Measurements from ENCODE around the gene OR51A7.

Gene OR51A7

DNA sequence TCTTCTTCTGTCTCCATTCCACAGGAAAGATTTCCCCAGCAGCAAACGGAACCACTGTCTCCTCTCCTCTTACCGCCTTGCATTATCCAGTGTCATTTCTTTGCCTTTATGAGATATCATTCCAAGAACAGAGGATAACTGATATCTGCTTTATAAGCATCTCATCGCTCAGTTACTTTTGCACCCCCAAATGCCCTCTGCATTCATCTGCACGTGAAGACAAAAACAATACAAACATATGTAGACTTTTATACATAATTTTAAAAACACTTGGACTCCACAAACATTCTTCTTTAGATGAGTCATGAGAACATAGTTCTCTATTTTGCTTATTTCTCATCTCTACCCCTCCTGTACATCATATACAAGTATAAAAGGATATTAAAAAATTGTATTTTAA, 22.4 kb upstream of the OR51A7 start:
- H3K27me3 ChIP-seq (ENCODE audit: control insufficient read depth, insufficient read depth, low read length): no peaks in the 10 kb centered on the region
- no peak overlapping the region for H3K4me3 ChIP-seq (ENCODE audit: low read depth, low read length)
- H3K27ac ChIP-seq: no peak overlapping the region
- no peak overlapping the region for H3K9ac ChIP-seq
- no peak overlapping the region for H3K4me2 ChIP-seq (ENCODE audit: low read length)
- no peaks in the 10 kb centered on the region for H3K9me3 ChIP-seq (ENCODE audit: control insufficient read depth, low read length)
- no peaks in the 10 kb centered on the region for H3K36me3 ChIP-seq (ENCODE audit: control insufficient read depth, insufficient read depth, low read length)
- TF ChIP-seq, protein P1, sequence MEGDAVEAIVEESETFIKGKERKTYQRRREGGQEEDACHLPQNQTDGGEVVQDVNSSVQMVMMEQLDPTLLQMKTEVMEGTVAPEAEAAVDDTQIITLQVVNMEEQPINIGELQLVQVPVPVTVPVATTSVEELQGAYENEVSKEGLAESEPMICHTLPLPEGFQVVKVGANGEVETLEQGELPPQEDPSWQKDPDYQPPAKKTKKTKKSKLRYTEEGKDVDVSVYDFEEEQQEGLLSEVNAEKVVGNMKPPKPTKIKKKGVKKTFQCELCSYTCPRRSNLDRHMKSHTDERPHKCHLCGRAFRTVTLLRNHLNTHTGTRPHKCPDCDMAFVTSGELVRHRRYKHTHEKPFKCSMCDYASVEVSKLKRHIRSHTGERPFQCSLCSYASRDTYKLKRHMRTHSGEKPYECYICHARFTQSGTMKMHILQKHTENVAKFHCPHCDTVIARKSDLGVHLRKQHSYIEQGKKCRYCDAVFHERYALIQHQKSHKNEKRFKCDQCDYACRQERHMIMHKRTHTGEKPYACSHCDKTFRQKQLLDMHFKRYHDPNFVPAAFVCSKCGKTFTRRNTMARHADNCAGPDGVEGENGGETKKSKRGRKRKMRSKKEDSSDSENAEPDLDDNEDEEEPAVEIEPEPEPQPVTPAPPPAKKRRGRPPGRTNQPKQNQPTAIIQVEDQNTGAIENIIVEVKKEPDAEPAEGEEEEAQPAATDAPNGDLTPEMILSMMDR (IDR thresholded peaks at IDR 0.05): no peak
- no peak overlapping the region for H2AFZ ChIP-seq
- H3K4me1 ChIP-seq: no peaks in the 10 kb centered on the region
- H3K79me2 ChIP-seq: no peaks in the 10 kb centered on the region

DNA sequence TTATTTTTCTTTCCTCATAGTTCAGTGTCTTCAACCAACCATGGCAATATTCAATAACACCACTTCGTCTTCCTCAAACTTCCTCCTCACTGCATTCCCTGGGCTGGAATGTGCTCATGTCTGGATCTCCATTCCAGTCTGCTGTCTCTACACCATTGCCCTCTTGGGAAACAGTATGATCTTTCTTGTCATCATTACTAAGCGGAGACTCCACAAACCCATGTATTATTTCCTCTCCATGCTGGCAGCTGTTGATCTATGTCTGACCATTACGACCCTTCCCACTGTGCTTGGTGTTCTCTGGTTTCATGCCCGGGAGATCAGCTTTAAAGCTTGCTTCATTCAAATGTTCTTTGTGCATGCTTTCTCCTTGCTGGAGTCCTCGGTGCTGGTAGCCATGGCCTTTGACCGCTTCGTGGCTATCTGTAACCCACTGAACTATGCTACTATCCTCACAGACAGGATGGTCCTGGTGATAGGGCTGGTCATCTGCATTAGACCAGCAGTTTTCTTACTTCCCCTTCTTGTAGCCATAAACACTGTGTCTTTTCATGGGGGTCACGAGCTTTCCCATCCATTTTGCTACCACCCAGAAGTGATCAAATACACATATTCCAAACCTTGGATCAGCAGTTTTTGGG, 21.6 kb upstream of the OR51A7 start, which contains the start of gene OR51T1:
TSS of gene OR51T1 (plus strand) at position 41 of the 641 bp plus-strand sequence. CDS start at position 41, 0 bp downstream.
- H3K79me2 ChIP-seq: no peaks in the 10 kb centered on the region

DNA sequence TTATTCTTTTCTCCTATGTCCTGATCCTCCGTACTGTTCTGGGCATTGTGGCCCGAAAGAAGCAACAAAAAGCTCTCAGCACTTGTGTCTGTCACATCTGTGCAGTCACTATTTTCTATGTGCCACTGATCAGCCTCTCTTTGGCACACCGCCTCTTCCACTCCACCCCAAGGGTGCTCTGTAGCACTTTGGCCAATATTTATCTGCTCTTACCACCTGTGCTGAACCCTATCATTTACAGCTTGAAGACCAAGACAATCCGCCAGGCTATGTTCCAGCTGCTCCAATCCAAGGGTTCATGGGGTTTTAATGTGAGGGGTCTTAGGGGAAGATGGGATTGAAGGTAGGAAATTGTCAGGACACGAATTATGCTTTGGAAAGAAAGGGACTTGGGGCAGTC, 21.0 kb upstream of the OR51A7 start:
- no peak overlapping the region for H2AFZ ChIP-seq
- TF ChIP-seq, protein P1 (IDR thresholded peaks at IDR 0.05): no peak
- no peaks in the 10 kb centered on the region for H3K4me1 ChIP-seq
- no peaks in the 10 kb centered on the region for H3K36me3 ChIP-seq (ENCODE audit: control insufficient read depth, insufficient read depth, low read length)
- H3K9ac ChIP-seq: no peak overlapping the region
- H3K4me2 ChIP-seq (ENCODE audit: low read length): no peak overlapping the region
- H3K27me3 ChIP-seq (ENCODE audit: control insufficient read depth, insufficient read depth, low read length): no peaks in the 10 kb centered on the region
- H3K4me3 ChIP-seq (ENCODE audit: low read depth, low read length): no peak overlapping the region
- H3K79me2 ChIP-seq: no peaks in the 10 kb centered on the region
- no peaks in the 10 kb centered on the region for H3K9me3 ChIP-seq (ENCODE audit: control insufficient read depth, low read length)
- H3K27ac ChIP-seq: no peak overlapping the region

More for the DNA sequence above, 21.6 kb upstream of the OR51A7 start, which contains the start of gene OR51T1:
- H3K27ac ChIP-seq: no peak within 1 kb of the TSS
- TF ChIP-seq, protein P1 (IDR thresholded peaks at IDR 0.05): no peak
- H3K4me3 ChIP-seq (ENCODE audit: low read depth, low read length): no peak within 1 kb of the TSS
- no peak within 1 kb of the TSS for H3K9ac ChIP-seq
- H3K4me2 ChIP-seq (ENCODE audit: low read length): no peak within 1 kb of the TSS
- H2AFZ ChIP-seq: no peak within 1 kb of the TSS
- no peaks in the 10 kb centered on the region for H3K36me3 ChIP-seq (ENCODE audit: control insufficient read depth, insufficient read depth, low read length)
- no peaks in the 10 kb centered on the region for H3K27me3 ChIP-seq (ENCODE audit: control insufficient read depth, insufficient read depth, low read length)
- H3K4me1 ChIP-seq: no peaks in the 10 kb centered on the region
- H3K9me3 ChIP-seq (ENCODE audit: control insufficient read depth, low read length): no peaks in the 10 kb centered on the region

DNA sequence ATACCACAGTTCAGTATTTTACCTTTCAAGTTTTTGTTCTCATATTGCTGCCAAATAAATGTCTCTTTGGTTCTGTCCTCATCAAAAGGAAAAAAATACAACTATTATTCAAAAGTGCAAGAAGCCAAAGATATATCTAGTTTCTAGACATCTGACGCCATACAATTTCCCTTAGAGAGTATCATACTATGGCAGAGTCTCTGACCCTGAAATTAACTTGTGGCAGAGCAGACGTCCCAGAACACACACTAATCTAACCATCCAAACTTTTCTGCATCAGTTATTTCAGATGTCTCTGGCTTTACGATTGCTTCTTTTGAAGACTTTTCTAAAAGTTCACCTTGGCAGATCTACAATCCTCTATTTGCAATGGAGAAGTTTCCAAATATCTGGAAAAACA, 19.2 kb upstream of the OR51A7 start:
- Histone ChIP-seq H3K79me2 (no peaks in the 10 kb centered on the region), H3K9ac (no peak overlapping the region), H3K4me1 (no peaks in the 10 kb centered on the region), H2AFZ (no peak overlapping the region), H3K4me2 (ENCODE audit: low read length) (no peak overlapping the region), H3K9me3 (ENCODE audit: control insufficient read depth, low read length) (no peaks in the 10 kb centered on the region), H3K36me3 (ENCODE audit: control insufficient read depth, insufficient read depth, low read length) (no peaks in the 10 kb centered on the region), H3K27me3 (ENCODE audit: control insufficient read depth, insufficient read depth, low read length) (no peaks in the 10 kb centered on the region), H3K4me3 (ENCODE audit: low read depth, low read length) (no peak overlapping the region), H3K27ac (no peak overlapping the region)
- TF ChIP-seq, protein P1 (IDR thresholded peaks at IDR 0.05): no peak

DNA sequence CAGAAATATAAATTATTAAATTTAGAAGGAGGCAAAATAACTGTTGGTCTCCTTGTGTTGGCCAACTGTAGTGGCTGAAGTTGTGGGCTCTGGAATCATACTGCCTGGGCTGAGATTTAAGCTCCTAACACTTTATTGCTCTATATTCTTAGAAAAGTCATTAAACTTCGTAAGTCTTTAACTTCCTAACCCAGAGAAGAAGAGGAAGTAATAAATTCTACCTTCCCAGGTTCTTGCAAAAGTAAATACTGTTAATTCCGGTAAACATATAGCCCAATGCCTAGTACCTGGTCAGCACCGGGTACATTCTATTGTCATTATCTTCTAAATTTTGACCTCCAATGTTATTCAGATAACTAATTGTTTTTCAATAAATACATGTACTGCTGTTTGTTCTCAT, 17.4 kb upstream of the OR51A7 start:
- Histone ChIP-seq H3K4me2 (ENCODE audit: low read length) (no peak overlapping the region), H3K27ac (no peak overlapping the region), H3K79me2 (no peaks in the 10 kb centered on the region), H3K4me3 (ENCODE audit: low read depth, low read length) (no peak overlapping the region), H3K36me3 (ENCODE audit: control insufficient read depth, insufficient read depth, low read length) (no peaks in the 10 kb centered on the region), H3K9ac (no peak overlapping the region), H3K27me3 (ENCODE audit: control insufficient read depth, insufficient read depth, low read length) (no peaks in the 10 kb centered on the region), H3K4me1 (no peaks in the 10 kb centered on the region), H2AFZ (no peak overlapping the region), H3K9me3 (ENCODE audit: control insufficient read depth, low read length) (no peaks in the 10 kb centered on the region)
- TF ChIP-seq, protein P1 (IDR thresholded peaks at IDR 0.05): no peak

Measured in parathyroid adenoma (tissue), 2 donors.